VCaP (cell line): ENCODE measurements around the gene ZNF664.
A peak's percentile ranks its signal among the peaks of the same experiment; 100 is the strongest.

Source experiments
- H3K27ac ChIP-seq: fragments of 450-650 bp; 2 replicates; pipeline ENCODE4 v1.5.1; 2017
- TF ChIP-seq, protein P1 (sequence below): fragments of 450-650 bp; conservative IDR thresholded peaks from 2 replicates; pipeline ENCODE4 v1.5.1; 2017; ENCODE audit warnings: mild to moderate bottlenecking, moderate library complexity

ZNF664 gene

DNA sequence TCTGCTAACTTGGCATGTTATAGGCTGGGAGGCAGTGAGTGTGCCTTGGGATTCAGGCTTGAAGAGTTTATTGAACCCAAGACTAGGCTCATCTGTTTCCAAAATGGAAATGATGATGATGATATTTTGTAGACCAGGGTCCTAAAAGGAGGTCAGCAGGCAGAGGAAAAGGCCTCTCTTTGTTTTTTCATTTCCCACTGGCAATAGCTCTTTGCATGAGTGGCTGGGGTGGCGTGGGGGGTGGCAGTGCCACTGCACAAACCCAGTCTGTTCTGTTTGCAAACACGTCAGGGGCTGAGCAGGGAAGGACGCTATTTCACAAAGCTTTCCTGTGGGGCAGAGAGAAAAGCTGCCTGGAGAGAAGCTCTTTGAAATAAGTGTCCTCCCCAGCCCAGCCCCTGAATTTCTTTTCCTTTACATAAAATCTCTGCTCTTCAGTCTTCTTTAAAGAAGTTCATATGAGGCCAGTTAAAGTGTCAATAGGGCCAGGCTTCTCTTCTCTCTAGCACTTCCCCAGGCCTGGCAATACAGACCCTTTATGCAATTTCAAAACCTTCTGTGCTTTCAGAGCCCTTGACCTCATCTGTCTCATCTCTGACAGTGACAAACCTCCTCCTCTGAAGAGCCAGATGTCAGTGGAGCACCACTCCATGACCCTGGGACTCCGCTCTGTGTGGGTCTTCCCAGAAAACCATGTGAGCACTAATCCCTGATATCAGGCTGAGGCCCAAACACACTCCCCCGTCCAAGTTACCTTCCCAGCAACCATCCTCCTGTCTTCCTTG is 72.8 kb downstream of the ZNF664 start:
- H3K27ac ChIP-seq = no peak overlapping the region

DNA sequence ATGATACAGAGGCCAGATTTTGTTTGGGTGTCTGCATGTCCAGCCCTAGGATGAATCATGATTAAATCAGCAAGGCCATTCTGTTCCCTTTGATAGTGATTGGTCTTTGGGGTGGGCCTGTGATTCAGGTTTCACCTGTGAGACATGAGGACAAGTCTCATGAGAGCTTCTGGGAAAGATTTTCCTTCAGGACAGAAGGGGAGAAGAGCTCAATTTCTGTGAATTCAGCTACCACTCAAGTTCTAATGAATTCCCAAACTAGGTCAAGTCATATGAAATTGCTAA is 73.4 kb downstream of the ZNF664 start:
- H3K27ac ChIP-seq = no peak overlapping the region
- TF ChIP-seq, protein P1, sequence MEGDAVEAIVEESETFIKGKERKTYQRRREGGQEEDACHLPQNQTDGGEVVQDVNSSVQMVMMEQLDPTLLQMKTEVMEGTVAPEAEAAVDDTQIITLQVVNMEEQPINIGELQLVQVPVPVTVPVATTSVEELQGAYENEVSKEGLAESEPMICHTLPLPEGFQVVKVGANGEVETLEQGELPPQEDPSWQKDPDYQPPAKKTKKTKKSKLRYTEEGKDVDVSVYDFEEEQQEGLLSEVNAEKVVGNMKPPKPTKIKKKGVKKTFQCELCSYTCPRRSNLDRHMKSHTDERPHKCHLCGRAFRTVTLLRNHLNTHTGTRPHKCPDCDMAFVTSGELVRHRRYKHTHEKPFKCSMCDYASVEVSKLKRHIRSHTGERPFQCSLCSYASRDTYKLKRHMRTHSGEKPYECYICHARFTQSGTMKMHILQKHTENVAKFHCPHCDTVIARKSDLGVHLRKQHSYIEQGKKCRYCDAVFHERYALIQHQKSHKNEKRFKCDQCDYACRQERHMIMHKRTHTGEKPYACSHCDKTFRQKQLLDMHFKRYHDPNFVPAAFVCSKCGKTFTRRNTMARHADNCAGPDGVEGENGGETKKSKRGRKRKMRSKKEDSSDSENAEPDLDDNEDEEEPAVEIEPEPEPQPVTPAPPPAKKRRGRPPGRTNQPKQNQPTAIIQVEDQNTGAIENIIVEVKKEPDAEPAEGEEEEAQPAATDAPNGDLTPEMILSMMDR = no peak

More for the DNA sequence above, 72.8 kb downstream of the ZNF664 start:
- TF ChIP-seq, protein P1 = no peak

DNA sequence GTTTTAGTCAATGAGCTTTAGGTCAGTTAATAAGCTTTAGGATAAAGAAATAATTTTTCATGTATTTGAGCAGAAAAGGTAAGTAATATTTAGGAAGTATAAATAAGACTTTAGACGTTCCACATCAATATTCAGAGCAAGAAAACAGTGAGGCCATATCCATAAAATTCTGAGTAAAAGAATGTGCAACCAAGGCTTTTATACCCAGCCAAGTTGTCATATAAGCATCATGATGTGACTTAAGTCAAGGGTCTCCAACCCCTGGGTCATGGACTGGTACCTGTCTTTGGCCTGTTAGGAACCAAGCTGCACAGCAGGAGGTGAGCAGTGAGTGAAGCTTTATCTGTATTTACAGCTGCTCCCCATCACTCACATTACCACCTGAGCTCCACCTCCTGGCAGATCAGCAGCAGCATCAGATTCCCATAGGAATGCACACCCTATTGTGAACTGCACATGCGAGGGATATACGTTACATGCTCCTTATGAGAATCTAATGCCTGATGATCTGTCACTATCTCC is 74.1 kb downstream of the ZNF664 start:
- TF ChIP-seq, protein P1 = no peak
- no peak overlapping the region for H3K27ac ChIP-seq

DNA sequence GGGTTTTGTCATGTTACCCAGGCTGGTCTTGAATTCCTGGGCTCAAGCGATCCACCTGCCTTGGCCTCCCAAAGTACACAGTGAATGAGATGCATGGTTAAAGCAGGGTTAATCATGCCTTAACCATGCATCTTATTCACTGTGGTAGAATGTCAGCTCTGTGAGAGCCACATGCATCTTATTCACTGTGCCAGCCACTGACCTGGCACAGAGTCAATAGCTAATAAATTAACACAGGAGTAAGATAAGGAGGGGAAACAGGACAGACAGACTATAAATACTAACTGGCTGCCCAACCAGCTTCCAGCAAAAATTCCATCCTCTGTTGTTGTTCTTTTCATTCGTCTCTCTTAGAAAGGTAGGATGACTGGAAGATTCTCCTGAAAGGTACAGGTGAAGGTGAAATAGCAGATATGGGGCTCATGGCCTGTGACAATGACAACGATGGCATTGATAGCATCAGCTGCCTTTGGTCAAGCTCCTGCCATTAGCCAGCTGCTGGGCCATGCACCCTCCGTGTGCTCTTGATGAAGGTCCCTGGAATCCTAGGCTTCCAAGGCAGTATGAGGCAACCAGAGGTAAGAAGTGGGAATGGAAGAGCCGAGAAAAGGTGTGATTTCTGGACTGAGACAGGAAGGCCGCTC is 76.6 kb downstream of the ZNF664 start:
- peak overlapping the region; percentile 73 for H3K27ac ChIP-seq
- TF ChIP-seq, protein P1 = no peak

DNA sequence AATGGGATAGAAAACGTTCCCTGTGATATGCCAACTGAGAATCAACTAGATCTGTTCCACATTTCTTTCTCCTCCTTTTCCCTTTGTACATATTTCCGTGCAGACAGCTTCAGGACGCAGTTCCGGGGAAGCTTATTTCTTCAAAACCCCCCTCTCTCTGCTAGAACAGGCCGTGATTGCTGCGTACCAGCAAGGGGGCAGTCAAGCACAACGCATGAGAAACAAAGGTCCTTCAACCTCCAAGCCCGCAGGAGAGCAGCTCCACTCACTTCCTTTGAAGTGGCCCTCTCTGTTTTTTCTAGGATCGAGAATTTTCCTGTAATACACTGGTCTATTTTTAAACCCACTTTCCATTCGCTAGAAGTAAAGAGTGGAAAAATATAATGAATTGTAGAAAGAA is 80.8 kb downstream of the ZNF664 start:
- TF ChIP-seq, protein P1 = peak; percentile 83
- H3K27ac ChIP-seq = no peak overlapping the region

DNA sequence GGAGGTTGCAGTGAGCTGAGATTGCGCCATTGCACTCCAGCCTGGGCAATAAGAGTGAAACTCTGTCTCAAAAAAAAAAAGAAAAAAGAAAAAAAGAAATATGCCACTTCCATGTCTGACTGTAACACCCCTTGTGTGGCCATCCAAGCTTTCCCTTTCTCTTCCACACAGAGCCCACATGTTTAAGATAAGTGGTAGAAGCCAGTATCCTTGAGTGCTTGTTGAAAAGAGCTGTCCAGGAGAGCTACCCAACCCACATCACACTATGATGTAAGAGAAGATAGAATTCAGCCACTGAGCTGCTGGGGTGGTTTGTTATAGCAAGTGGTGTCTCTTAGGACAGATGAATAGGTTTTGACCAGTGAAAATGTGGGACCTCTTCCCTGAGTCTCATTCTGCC is 82.1 kb downstream of the ZNF664 start:
- H3K27ac ChIP-seq = no peak overlapping the region
- TF ChIP-seq, protein P1 = no peak

DNA sequence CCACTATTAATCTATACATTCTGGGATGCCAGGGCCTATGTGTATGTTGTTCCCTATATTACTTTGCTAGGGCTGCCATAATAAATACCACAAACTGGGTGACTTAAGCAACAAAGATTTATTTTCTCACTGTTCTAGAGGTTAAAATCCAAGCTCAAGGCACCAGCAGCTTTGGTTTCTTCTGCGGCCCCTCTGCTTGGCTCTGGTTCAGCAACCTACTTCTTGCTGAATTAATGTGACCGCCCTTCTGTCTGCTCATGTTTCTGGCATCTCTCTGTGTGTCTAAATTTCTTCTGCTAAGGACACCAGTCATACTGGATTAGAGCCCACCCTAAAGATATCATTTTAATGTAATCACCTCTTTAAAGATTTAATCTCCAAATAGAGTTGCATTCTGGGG is 84.7 kb downstream of the ZNF664 start:
- TF ChIP-seq, protein P1 = no peak
- H3K27ac ChIP-seq = no peak overlapping the region
